Measurements from ENCODE around the gene PCSK4. TPM values are rescaled to one million over a fixed set of nuclear protein-coding genes. Genes with fewer than 3 reads are reported as not detected.
A peak's percentile ranks its signal among the peaks of the same experiment; 100 is the strongest.

The PCSK4 gene
- total RNA-seq, 5 donors from 2014 or later (not counting 1 experiment from before 2014, with no cell fraction given) = 5.2 to 9.8 (median 5.6) TPM

- no peak overlapping the region for H3K4me3 ChIP-seq (ENCODE audit: control insufficient read depth in 1 of 2, extremely low read depth in 1 of 2, low read length in 1 of 2)
- WGBS (ENCODE audit: insufficient coverage) = 87% methylated on average over 7 of the region's 10 CpGs
- CTCF ChIA-PET = no interaction called here
- POLR2A ChIA-PET = no interaction called here
- H3K27me3 ChIP-seq (replicated peaks in 1 of 2; ENCODE audit: control insufficient read depth in 2 of 2, extremely low read depth in 1 of 2, insufficient read depth in 2 of 2, low read length in 1 of 2) = peaks cover 0 to 17% of the 10 kb centered on the region in 2 experiments
- no peaks in the 10 kb centered on the region for H3K36me3 ChIP-seq (ENCODE audit: control insufficient read depth in 2 of 2, extremely low read depth in 1 of 2, insufficient read depth in 1 of 2, low read length in 1 of 2)
- ATAC-seq (replicated peaks in 1 of 4) = no peak
- Mint-ChIP-seq H3K4me1 (peaks cover 11 to 16% (median 12%) of the 10 kb centered on the region in 3 donors), H3K9me3 (no peaks in the 10 kb centered on the region), H3K36me3 (no peaks in the 10 kb centered on the region), H3K27ac (no peak overlapping the region), H3K27me3 (no peaks in the 10 kb centered on the region), H3K4me3 (peak overlapping the region; percentile 17 to 82 (median 55))
- DNase-seq = no peak
- no peak overlapping the region for H3K27ac ChIP-seq (ENCODE audit: low read length)
- peaks cover 0 to 22% of the 10 kb centered on the region in 2 experiments for H3K4me1 ChIP-seq (ENCODE audit: control insufficient read depth in 1 of 2, extremely low read depth in 1 of 2, insufficient read depth in 2 of 2, low read length in 2 of 2)
- H3K9me3 ChIP-seq = no peaks in the 10 kb centered on the region
Observed at GRCh38 chr19:1492474-1493006, 2.4 kb upstream of the PCSK4 start.

- H3K36me3 ChIP-seq (ENCODE audit: control insufficient read depth in 2 of 2, extremely low read depth in 1 of 2, insufficient read depth in 1 of 2, low read length in 1 of 2) = no peaks in the 10 kb centered on the region
- WGBS (ENCODE audit: insufficient coverage) = 96% methylated on average over 4 of the region's 12 CpGs
- H3K4me1 Mint-ChIP-seq = peaks cover 11 to 16% (median 12%) of the 10 kb centered on the region in 3 donors
- H3K27ac ChIP-seq (ENCODE audit: low read length) = no peak overlapping the region
- ATAC-seq (replicated peaks in 1 of 4) (no peak), DNase-seq (no peak)
- no peaks in the 10 kb centered on the region for H3K36me3 Mint-ChIP-seq
- no peaks in the 10 kb centered on the region for H3K27me3 Mint-ChIP-seq
- no peaks in the 10 kb centered on the region for H3K9me3 Mint-ChIP-seq
- H3K27me3 ChIP-seq (replicated peaks in 1 of 2; ENCODE audit: control insufficient read depth in 2 of 2, extremely low read depth in 1 of 2, insufficient read depth in 2 of 2, low read length in 1 of 2) = peaks cover 0 to 12% of the 10 kb centered on the region in 2 experiments
- no peak overlapping the region for H3K27ac Mint-ChIP-seq
- CTCF ChIA-PET = no interaction called here
- peaks cover 0 to 22% of the 10 kb centered on the region in 2 experiments for H3K4me1 ChIP-seq (ENCODE audit: control insufficient read depth in 1 of 2, extremely low read depth in 1 of 2, insufficient read depth in 2 of 2, low read length in 2 of 2)
- peak overlapping the region; percentile 75 to 82 (median 77) for H3K4me3 Mint-ChIP-seq
- H3K9me3 ChIP-seq = no peaks in the 10 kb centered on the region
- peak overlapping the region in 1 of 2 donors; percentile 54 for H3K4me3 ChIP-seq (ENCODE audit: control insufficient read depth in 1 of 2, extremely low read depth in 1 of 2, low read length in 1 of 2)
- POLR2A ChIA-PET = no interaction called here
Observed at GRCh38 chr19:1491849-1492170, 1.7 kb upstream of the PCSK4 start.

GRCh38 chr19:1491114-1491848 is 1.1 kb upstream of the PCSK4 start, which contains the start of gene REEP6:
Gene REEP6 (plus strand): TSS chr19:1491181. CDS start chr19:1491270, 89 bp downstream.
- no peaks in the 10 kb centered on the region for H3K9me3 ChIP-seq
- no peaks in the 10 kb centered on the region for H3K36me3 Mint-ChIP-seq
- ATAC-seq (replicated peaks in 1 of 4) (no peak), DNase-seq (no peak)
- H3K4me3 ChIP-seq (ENCODE audit: control insufficient read depth in 1 of 2, extremely low read depth in 1 of 2, low read length in 1 of 2) = peak within 1 kb of the TSS; percentile 58 to 70
- peaks cover 0 to 8% of the 10 kb centered on the region in 2 experiments for H3K27me3 ChIP-seq (replicated peaks in 1 of 2; ENCODE audit: control insufficient read depth in 2 of 2, extremely low read depth in 1 of 2, insufficient read depth in 2 of 2, low read length in 1 of 2)
- peak within 1 kb of the TSS; percentile 8 for H3K27ac ChIP-seq (ENCODE audit: low read length)
- no peaks in the 10 kb centered on the region for H3K9me3 Mint-ChIP-seq
- peaks cover 0 to 22% of the 10 kb centered on the region in 2 experiments for H3K4me1 ChIP-seq (ENCODE audit: control insufficient read depth in 1 of 2, extremely low read depth in 1 of 2, insufficient read depth in 2 of 2, low read length in 2 of 2)
- WGBS (ENCODE audit: insufficient coverage) = 6% methylated on average over 70 of the region's 73 CpGs
- POLR2A ChIA-PET = interaction anchor here in 1 of 2 donors (0.5 kb wide), 1 partner anchor 649 kb away, joined by 8 read pairs; no protein-coding TSS in a partner anchor
- H3K4me3 Mint-ChIP-seq = peak within 1 kb of the TSS; percentile 82 to 88 (median 84)
- CTCF ChIA-PET = interaction anchor here in 1 of 2 donors (0.5 kb wide), 2 partner anchors 18 to 635 kb away, joined by 3 read pairs; no protein-coding TSS in a partner anchor
- H3K27ac Mint-ChIP-seq = peak within 1 kb of the TSS; percentile 62 to 91
- H3K4me1 Mint-ChIP-seq = peaks cover 11 to 16% (median 12%) of the 10 kb centered on the region in 3 donors
- H3K27me3 Mint-ChIP-seq = no peaks in the 10 kb centered on the region
- no peaks in the 10 kb centered on the region for H3K36me3 ChIP-seq (ENCODE audit: control insufficient read depth in 2 of 2, extremely low read depth in 1 of 2, insufficient read depth in 1 of 2, low read length in 1 of 2)

- Histone ChIP-seq H3K9me3 (no peaks in the 10 kb centered on the region), H3K27me3 (replicated peaks in 1 of 2; ENCODE audit: control insufficient read depth in 2 of 2, extremely low read depth in 1 of 2, insufficient read depth in 2 of 2, low read length in 1 of 2) (peaks cover 0 to 8% of the 10 kb centered on the region in 2 experiments), H3K27ac (ENCODE audit: low read length) (no peak overlapping the region), H3K36me3 (ENCODE audit: control insufficient read depth in 2 of 2, extremely low read depth in 1 of 2, insufficient read depth in 1 of 2, low read length in 1 of 2) (no peaks in the 10 kb centered on the region), H3K4me1 (ENCODE audit: control insufficient read depth in 1 of 2, extremely low read depth in 1 of 2, insufficient read depth in 2 of 2, low read length in 2 of 2) (peaks cover 0 to 22% of the 10 kb centered on the region in 2 experiments), H3K4me3 (ENCODE audit: control insufficient read depth in 1 of 2, extremely low read depth in 1 of 2, low read length in 1 of 2) (peak overlapping the region; percentile 58 to 70)
- CTCF ChIA-PET = no interaction called here
- no peaks in the 10 kb centered on the region for H3K27me3 Mint-ChIP-seq
- H3K4me1 Mint-ChIP-seq = peaks cover 11 to 16% (median 12%) of the 10 kb centered on the region in 3 donors
- 11% methylated on average over 25 of the region's 37 CpGs for WGBS (ENCODE audit: insufficient coverage)
- H3K36me3 Mint-ChIP-seq = no peaks in the 10 kb centered on the region
- no peak for ATAC-seq (replicated peaks in 1 of 4)
- H3K9me3 Mint-ChIP-seq = no peaks in the 10 kb centered on the region
- H3K27ac Mint-ChIP-seq = peak overlapping the region in 1 of 2 donors; percentile 39
- peak in 4 of 35 experiments; percentile 25 to 37 (median 30) for DNase-seq
- POLR2A ChIA-PET = interaction anchor here (0.6 kb wide), 2 partner anchors 12 kb away, joined by 3 to 7 read pairs; no protein-coding TSS in a partner anchor
- peak overlapping the region; percentile 55 to 80 (median 61) for H3K4me3 Mint-ChIP-seq
Observed at GRCh38 chr19:1489463-1490310, 463 bp downstream of the PCSK4 start.

- Histone ChIP-seq H3K27me3 (replicated peaks in 1 of 2; ENCODE audit: control insufficient read depth in 2 of 2, extremely low read depth in 1 of 2, insufficient read depth in 2 of 2, low read length in 1 of 2) (peaks cover 0 to 8% of the 10 kb centered on the region in 2 experiments), H3K27ac (ENCODE audit: low read length) (no peak overlapping the region), H3K4me3 (ENCODE audit: control insufficient read depth in 1 of 2, extremely low read depth in 1 of 2, low read length in 1 of 2) (no peak overlapping the region), H3K36me3 (ENCODE audit: control insufficient read depth in 2 of 2, extremely low read depth in 1 of 2, insufficient read depth in 1 of 2, low read length in 1 of 2) (no peaks in the 10 kb centered on the region), H3K9me3 (no peaks in the 10 kb centered on the region), H3K4me1 (ENCODE audit: control insufficient read depth in 1 of 2, extremely low read depth in 1 of 2, insufficient read depth in 2 of 2, low read length in 2 of 2) (peaks cover 0 to 22% of the 10 kb centered on the region in 2 experiments)
- no peak overlapping the region for H3K27ac Mint-ChIP-seq
- WGBS (ENCODE audit: insufficient coverage) = 77% methylated on average over 10 of the region's 11 CpGs
- CTCF ChIA-PET = no interaction called here
- no peaks in the 10 kb centered on the region for H3K36me3 Mint-ChIP-seq
- no peak overlapping the region for H3K4me3 Mint-ChIP-seq
- H3K9me3 Mint-ChIP-seq = no peaks in the 10 kb centered on the region
- peaks cover 11 to 16% (median 12%) of the 10 kb centered on the region in 3 donors for H3K4me1 Mint-ChIP-seq
- POLR2A ChIA-PET = no interaction called here
- ATAC-seq (replicated peaks in 1 of 4) (no peak), DNase-seq (no peak)
- H3K27me3 Mint-ChIP-seq = no peaks in the 10 kb centered on the region
Observed at GRCh38 chr19:1488282-1488601, 1.9 kb downstream of the PCSK4 start.

- Histone ChIP-seq H3K27me3 (replicated peaks in 1 of 2; ENCODE audit: control insufficient read depth in 2 of 2, extremely low read depth in 1 of 2, insufficient read depth in 2 of 2, low read length in 1 of 2) (peaks cover 0 to 8% of the 10 kb centered on the region in 2 experiments), H3K4me3 (ENCODE audit: control insufficient read depth in 1 of 2, extremely low read depth in 1 of 2, low read length in 1 of 2) (no peak overlapping the region), H3K4me1 (ENCODE audit: control insufficient read depth in 1 of 2, extremely low read depth in 1 of 2, insufficient read depth in 2 of 2, low read length in 2 of 2) (peaks cover 0 to 22% of the 10 kb centered on the region in 2 experiments), H3K36me3 (ENCODE audit: control insufficient read depth in 2 of 2, extremely low read depth in 1 of 2, insufficient read depth in 1 of 2, low read length in 1 of 2) (no peaks in the 10 kb centered on the region), H3K9me3 (no peaks in the 10 kb centered on the region), H3K27ac (ENCODE audit: low read length) (no peak overlapping the region)
- ChIA-PET CTCF (no interaction called here), POLR2A (no interaction called here)
- H3K9me3 Mint-ChIP-seq = no peaks in the 10 kb centered on the region
- 90% methylated on average over 27 of the region's 40 CpGs for WGBS (ENCODE audit: insufficient coverage)
- ATAC-seq (replicated peaks in 1 of 4) = no peak
- H3K36me3 Mint-ChIP-seq = no peaks in the 10 kb centered on the region
- no peak overlapping the region for H3K27ac Mint-ChIP-seq
- H3K27me3 Mint-ChIP-seq = no peaks in the 10 kb centered on the region
- no peak overlapping the region for H3K4me3 Mint-ChIP-seq
- H3K4me1 Mint-ChIP-seq = peaks cover 11 to 16% (median 12%) of the 10 kb centered on the region in 3 donors
- no peak for DNase-seq
Observed at GRCh38 chr19:1487576-1488281, 2.4 kb downstream of the PCSK4 start.
